Neural cell (in vitro differentiated cells): ENCODE results near the gene GPRC5B. TPM values are rescaled to one million over a fixed set of nuclear protein-coding genes. Genes with fewer than 3 reads are reported as not detected.

Source experiments
- H2AFZ ChIP-seq: fragments of 200-600, 300-800 bp; sonication (generic), shearing (Covaris generic); 2 replicates; pipeline ENCODE4 v1.6.0; 2014; ENCODE audit warnings: low read depth, mild to moderate bottlenecking, antibody characterized with exemption, low read length, moderate library complexity
- H3F3A ChIP-seq: fragments of 200-600 bp; shearing (Covaris generic); 2 replicates; pipeline ENCODE4 v1.6.1; 2016; ENCODE audit warnings: mild to moderate bottlenecking, moderate library complexity, mixed read lengths, antibody characterized with exemption, low read length; ENCODE audit not compliant: insufficient read depth, poor library complexity, severe bottlenecking
- H3K27ac ChIP-seq: fragments of 200-600, 300-800 bp; sonication (generic), shearing (Covaris generic); 2 replicates; pipeline ENCODE4 v1.5.1; 2014; ENCODE audit warnings: mild to moderate bottlenecking, low read length, moderate library complexity
- H3K27me3 ChIP-seq: fragments of 300-800, 200-600 bp; sonication (generic), shearing (Covaris generic); 2 replicates; pipeline ENCODE4 v1.6.0; 2014; ENCODE audit warnings: mild to moderate bottlenecking, low read depth, low read length, moderate library complexity; ENCODE audit not compliant: insufficient read depth
- H3K36me3 ChIP-seq: fragments of 300-800, 200-600 bp; sonication (generic), shearing (Covaris generic); 2 replicates; pipeline ENCODE4 v1.5.1; 2014; ENCODE audit warnings: mild to moderate bottlenecking, antibody characterized with exemption, low read length, moderate library complexity; ENCODE audit not compliant: insufficient read depth
- H3K4me2 ChIP-seq: fragments of 300-800, 200-600 bp; sonication (generic), shearing (Covaris generic); 2 replicates; pipeline ENCODE4 v1.6.0; 2014; ENCODE audit warnings: mild to moderate bottlenecking, low read length
- H3K4me3 ChIP-seq: fragments of 300-800, 200-600 bp; sonication (generic), shearing (Covaris generic); 2 replicates; pipeline ENCODE4 v1.5.1; 2014; ENCODE audit warnings: mild to moderate bottlenecking, low read length, moderate library complexity
- H3K79me2 ChIP-seq: fragments of 200-600 bp; shearing (Covaris generic); replicated peaks from 2 replicates; pipeline ENCODE4 v1.6.0; 2014; ENCODE audit warnings: mild to moderate bottlenecking, low read length, moderate library complexity; ENCODE audit not compliant: insufficient read depth
- H3K9ac ChIP-seq: fragments of 300-800, 200-600 bp; sonication (generic), shearing (Covaris generic); 2 replicates; pipeline ENCODE4 v1.6.1; 2016; ENCODE audit warnings: mild to moderate bottlenecking, low read length, mixed read lengths
- H3K9me2 ChIP-seq: fragments of 200-600 bp; shearing (Covaris generic); 2 replicates; pipeline ENCODE4 v1.6.1; 2016; ENCODE audit warnings: mild to moderate bottlenecking, low read length, mixed read lengths; ENCODE audit not compliant: insufficient read depth
- H3K9me3 ChIP-seq: fragments of 200-600, 300-800 bp; sonication (generic), shearing (Covaris generic); 2 replicates; pipeline ENCODE4 v1.6.1; 2016; ENCODE audit warnings: mild to moderate bottlenecking, mixed run types, low read length, moderate library complexity, mixed read lengths
- H4K20me1 ChIP-seq: fragments of 200-600 bp; shearing (Covaris generic); 2 replicates; pipeline ENCODE4 v1.6.1; 2016; ENCODE audit warnings: mild to moderate bottlenecking, mixed run types; ENCODE audit not compliant: insufficient read depth
- EP300 ChIP-seq: fragments of 450-650 bp; conservative IDR thresholded peaks from 2 replicates; pipeline ENCODE4 v1.6.1; 2014; ENCODE audit warnings: antibody characterized with exemption, mild to moderate bottlenecking, moderate library complexity; ENCODE audit not compliant: poor library complexity, severe bottlenecking
- EZH2 ChIP-seq: fragments of 200-600, 300-800 bp; shearing (Covaris generic), sonication (generic); IDR thresholded peaks from 2 replicates; pipeline ENCODE4 v1.6.1; 2014; ENCODE audit warnings: antibody characterized with exemption, low read length, borderline replicate concordance, mild to moderate bottlenecking; ENCODE audit not compliant: insufficient read depth, poor library complexity, severe bottlenecking
- MXI1 ChIP-seq: fragments of 450-650 bp; conservative IDR thresholded peaks from 2 replicates; pipeline ENCODE4 v1.6.1; 2014; ENCODE audit warnings: antibody characterized with exemption, mild to moderate bottlenecking; ENCODE audit not compliant: poor library complexity, severe bottlenecking
- POLR2AphosphoS5 ChIP-seq: IDR thresholded peaks from 2 replicates; pipeline ENCODE4 v1.6.1; 2012
- RAD21 ChIP-seq: fragments of 450-650 bp; conservative IDR thresholded peaks from 2 replicates; pipeline ENCODE4 v1.6.1; 2014; ENCODE audit warnings: antibody characterized with exemption, mild to moderate bottlenecking, moderate library complexity
- SMC3 ChIP-seq: fragments of 450-650 bp; conservative IDR thresholded peaks from 2 replicates; pipeline ENCODE4 v1.6.1; 2014; ENCODE audit warnings: antibody characterized with exemption, mild to moderate bottlenecking, moderate library complexity; ENCODE audit not compliant: poor library complexity
- TAF1 ChIP-seq: IDR thresholded peaks from 2 replicates; pipeline ENCODE4 v1.6.1; 2012; ENCODE audit warnings: low read depth
- polyA plus RNA-seq: library from polyadenylated mRNA; depleted of rRNA; stranded (reverse); fragments of >200 nt; gene quantifications from 2 replicates; pipeline ENCODE4 v1.2.3, GENCODE V29; 2014
- TF ChIP-seq, protein P1 (sequence below): IDR thresholded peaks from 2 replicates; pipeline ENCODE4 v1.6.1; 2012; ENCODE audit warnings: borderline replicate concordance
- TF ChIP-seq, protein P2 (sequence below): fragments of 450-650 bp; IDR thresholded peaks from 2 replicates; pipeline ENCODE4 v1.5.1; 2014; ENCODE audit warnings: antibody characterized with exemption, mild to moderate bottlenecking, moderate library complexity; ENCODE audit not compliant: poor library complexity, severe bottlenecking

The GPRC5B gene
- polyA plus RNA-seq, 1 donor from 2014 or later: 25.4 TPM

DNA sequence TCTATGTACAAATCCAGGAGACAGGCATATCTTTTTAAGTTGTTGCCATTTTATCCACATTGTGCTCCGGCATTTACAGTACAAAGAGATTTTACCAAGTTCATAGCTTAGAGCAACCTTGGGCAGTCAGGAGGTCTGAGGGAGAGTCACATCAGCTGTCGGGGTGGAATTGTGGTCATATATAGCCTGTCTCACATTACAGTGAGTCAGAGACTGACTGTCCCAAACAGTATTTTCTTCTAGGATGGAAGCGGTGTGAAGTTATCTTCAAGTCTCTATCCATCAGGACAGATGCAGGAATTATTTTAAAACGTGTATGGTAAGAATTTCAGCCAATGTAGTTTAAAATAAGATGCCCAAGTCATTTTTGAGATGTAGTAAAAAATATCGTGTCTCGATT lies 53.0 kb downstream of the GPRC5B start:
- no peak for TF ChIP-seq EP300
- no peak for TF ChIP-seq POLR2AphosphoS5
- no peak for TF ChIP-seq RAD21
- no peak for TF ChIP-seq TAF1
- no peak for TF ChIP-seq EZH2
- TF ChIP-seq, protein P1, sequence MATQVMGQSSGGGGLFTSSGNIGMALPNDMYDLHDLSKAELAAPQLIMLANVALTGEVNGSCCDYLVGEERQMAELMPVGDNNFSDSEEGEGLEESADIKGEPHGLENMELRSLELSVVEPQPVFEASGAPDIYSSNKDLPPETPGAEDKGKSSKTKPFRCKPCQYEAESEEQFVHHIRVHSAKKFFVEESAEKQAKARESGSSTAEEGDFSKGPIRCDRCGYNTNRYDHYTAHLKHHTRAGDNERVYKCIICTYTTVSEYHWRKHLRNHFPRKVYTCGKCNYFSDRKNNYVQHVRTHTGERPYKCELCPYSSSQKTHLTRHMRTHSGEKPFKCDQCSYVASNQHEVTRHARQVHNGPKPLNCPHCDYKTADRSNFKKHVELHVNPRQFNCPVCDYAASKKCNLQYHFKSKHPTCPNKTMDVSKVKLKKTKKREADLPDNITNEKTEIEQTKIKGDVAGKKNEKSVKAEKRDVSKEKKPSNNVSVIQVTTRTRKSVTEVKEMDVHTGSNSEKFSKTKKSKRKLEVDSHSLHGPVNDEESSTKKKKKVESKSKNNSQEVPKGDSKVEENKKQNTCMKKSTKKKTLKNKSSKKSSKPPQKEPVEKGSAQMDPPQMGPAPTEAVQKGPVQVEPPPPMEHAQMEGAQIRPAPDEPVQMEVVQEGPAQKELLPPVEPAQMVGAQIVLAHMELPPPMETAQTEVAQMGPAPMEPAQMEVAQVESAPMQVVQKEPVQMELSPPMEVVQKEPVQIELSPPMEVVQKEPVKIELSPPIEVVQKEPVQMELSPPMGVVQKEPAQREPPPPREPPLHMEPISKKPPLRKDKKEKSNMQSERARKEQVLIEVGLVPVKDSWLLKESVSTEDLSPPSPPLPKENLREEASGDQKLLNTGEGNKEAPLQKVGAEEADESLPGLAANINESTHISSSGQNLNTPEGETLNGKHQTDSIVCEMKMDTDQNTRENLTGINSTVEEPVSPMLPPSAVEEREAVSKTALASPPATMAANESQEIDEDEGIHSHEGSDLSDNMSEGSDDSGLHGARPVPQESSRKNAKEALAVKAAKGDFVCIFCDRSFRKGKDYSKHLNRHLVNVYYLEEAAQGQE: no peak
- TF ChIP-seq, protein P2, sequence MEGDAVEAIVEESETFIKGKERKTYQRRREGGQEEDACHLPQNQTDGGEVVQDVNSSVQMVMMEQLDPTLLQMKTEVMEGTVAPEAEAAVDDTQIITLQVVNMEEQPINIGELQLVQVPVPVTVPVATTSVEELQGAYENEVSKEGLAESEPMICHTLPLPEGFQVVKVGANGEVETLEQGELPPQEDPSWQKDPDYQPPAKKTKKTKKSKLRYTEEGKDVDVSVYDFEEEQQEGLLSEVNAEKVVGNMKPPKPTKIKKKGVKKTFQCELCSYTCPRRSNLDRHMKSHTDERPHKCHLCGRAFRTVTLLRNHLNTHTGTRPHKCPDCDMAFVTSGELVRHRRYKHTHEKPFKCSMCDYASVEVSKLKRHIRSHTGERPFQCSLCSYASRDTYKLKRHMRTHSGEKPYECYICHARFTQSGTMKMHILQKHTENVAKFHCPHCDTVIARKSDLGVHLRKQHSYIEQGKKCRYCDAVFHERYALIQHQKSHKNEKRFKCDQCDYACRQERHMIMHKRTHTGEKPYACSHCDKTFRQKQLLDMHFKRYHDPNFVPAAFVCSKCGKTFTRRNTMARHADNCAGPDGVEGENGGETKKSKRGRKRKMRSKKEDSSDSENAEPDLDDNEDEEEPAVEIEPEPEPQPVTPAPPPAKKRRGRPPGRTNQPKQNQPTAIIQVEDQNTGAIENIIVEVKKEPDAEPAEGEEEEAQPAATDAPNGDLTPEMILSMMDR: no peak
- no peak for TF ChIP-seq SMC3
- TF ChIP-seq MXI1: no peak
- no peaks in the 10 kb centered on the region for H3K27me3 ChIP-seq
- H3K9ac ChIP-seq: no peak overlapping the region
- no peaks in the 10 kb centered on the region for H3F3A ChIP-seq
- no peaks in the 10 kb centered on the region for H4K20me1 ChIP-seq
- no peaks in the 10 kb centered on the region for H3K36me3 ChIP-seq
- no peak overlapping the region for H3K4me3 ChIP-seq
- no peaks in the 10 kb centered on the region for H3K9me3 ChIP-seq
- no peaks in the 10 kb centered on the region for H3K79me2 ChIP-seq
- H2AFZ ChIP-seq: no peak overlapping the region
- no peaks in the 10 kb centered on the region for H3K9me2 ChIP-seq
- H3K27ac ChIP-seq: no peak overlapping the region
- H3K4me2 ChIP-seq: no peak overlapping the region

DNA sequence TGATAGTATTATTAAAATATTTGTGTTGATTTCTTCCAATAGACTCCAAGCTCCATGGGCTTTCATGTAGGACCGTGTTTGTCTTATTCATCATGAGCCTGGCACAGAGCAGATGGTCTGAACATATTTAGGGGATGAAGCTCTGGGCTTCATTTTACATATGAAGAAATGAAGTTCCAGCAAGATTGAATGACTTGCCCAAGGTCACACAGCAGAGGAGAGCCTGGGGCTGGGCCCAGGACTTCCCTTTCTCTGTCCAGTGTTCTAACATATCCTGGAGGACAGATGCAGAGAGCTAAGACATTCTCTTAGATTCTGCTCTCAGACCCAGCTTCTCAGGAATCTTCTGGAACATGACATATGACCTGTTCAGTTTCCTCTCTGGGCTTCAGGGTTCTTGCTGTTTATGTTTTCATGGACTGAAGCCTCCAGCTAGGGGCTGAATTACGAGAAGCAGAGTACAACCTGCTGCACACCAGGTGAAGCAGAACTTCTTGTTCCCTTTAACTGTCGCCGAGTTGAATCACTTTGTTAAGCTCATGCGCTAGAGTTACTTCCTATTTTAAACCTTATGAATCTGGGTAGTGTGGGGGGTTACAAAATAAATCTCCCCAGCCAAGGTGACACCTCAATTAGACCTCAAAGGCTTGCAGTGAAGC lies 53.6 kb downstream of the GPRC5B start:
- Histone ChIP-seq H3K4me2 (no peak overlapping the region), H3K4me3 (no peak overlapping the region), H3K9me3 (no peaks in the 10 kb centered on the region), H3K27ac (no peak overlapping the region), H3F3A (no peaks in the 10 kb centered on the region), H3K79me2 (no peaks in the 10 kb centered on the region), H3K9me2 (no peaks in the 10 kb centered on the region), H3K9ac (no peak overlapping the region), H4K20me1 (no peaks in the 10 kb centered on the region), H3K36me3 (no peaks in the 10 kb centered on the region), H2AFZ (no peak overlapping the region), H3K27me3 (no peaks in the 10 kb centered on the region)
- TF ChIP-seq POLR2AphosphoS5: no peak
- TF ChIP-seq SMC3: no peak
- no peak for TF ChIP-seq EP300
- TF ChIP-seq, protein P1: no peak
- TF ChIP-seq, protein P2: no peak
- TF ChIP-seq MXI1: no peak
- TF ChIP-seq RAD21: no peak
- no peak for TF ChIP-seq EZH2
- TF ChIP-seq TAF1: no peak
